NB4 (cell line): ENCODE measurements around the gene DCHS2.

ENCODE experiments used
- DNase-seq: peaks from one replicate; pipeline ENCODE4 v3.0.0; 2010; ENCODE audit warnings: low read depth
- H3K4me3 ChIP-seq: one replicate; pipeline ENCODE4 v1.5.1; 2011; ENCODE audit warnings: mild to moderate bottlenecking, low read depth, low read length, moderate library complexity
- MYC ChIP-seq: IDR thresholded peaks from 2 replicates; pipeline ENCODE4 v1.6.1; 2011; ENCODE audit warnings: low read depth, low read length
- POLR2A ChIP-seq: IDR thresholded peaks from 2 replicates; pipeline ENCODE4 v1.6.1; 2011; ENCODE audit warnings: mild to moderate bottlenecking; ENCODE audit not compliant: insufficient read length; ENCODE audit errors: extremely low read depth
- TF ChIP-seq, protein P1 (sequence below): IDR thresholded peaks from 2 replicates; pipeline ENCODE4 v1.6.1; 2011; ENCODE audit warnings: low read depth, low read length
- TF ChIP-seq, protein P2 (sequence below): IDR thresholded peaks from one replicate; pipeline ENCODE4 v1.5.1; 2012; ENCODE audit warnings: low read depth, low read length

Gene DCHS2

GRCh38 chr4:154407443-154407842 lies 84.2 kb downstream of the DCHS2 start:
- no peak for DNase-seq
- no peak overlapping the region for H3K4me3 ChIP-seq
- TF ChIP-seq, protein P1, sequence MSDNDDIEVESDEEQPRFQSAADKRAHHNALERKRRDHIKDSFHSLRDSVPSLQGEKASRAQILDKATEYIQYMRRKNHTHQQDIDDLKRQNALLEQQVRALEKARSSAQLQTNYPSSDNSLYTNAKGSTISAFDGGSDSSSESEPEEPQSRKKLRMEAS = no peak
- TF ChIP-seq, protein P2, sequence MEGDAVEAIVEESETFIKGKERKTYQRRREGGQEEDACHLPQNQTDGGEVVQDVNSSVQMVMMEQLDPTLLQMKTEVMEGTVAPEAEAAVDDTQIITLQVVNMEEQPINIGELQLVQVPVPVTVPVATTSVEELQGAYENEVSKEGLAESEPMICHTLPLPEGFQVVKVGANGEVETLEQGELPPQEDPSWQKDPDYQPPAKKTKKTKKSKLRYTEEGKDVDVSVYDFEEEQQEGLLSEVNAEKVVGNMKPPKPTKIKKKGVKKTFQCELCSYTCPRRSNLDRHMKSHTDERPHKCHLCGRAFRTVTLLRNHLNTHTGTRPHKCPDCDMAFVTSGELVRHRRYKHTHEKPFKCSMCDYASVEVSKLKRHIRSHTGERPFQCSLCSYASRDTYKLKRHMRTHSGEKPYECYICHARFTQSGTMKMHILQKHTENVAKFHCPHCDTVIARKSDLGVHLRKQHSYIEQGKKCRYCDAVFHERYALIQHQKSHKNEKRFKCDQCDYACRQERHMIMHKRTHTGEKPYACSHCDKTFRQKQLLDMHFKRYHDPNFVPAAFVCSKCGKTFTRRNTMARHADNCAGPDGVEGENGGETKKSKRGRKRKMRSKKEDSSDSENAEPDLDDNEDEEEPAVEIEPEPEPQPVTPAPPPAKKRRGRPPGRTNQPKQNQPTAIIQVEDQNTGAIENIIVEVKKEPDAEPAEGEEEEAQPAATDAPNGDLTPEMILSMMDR = no peak
- no peak for TF ChIP-seq MYC
- no peak for TF ChIP-seq POLR2A

- TF ChIP-seq, protein P1 = no peak
- TF ChIP-seq, protein P2 = no peak
- TF ChIP-seq POLR2A = no peak
- no peak for TF ChIP-seq MYC
- no peak overlapping the region for H3K4me3 ChIP-seq
- peak; percentile 41 for DNase-seq
Measured at GRCh38 chr4:154406018-154406795, 85.4 kb downstream of the DCHS2 start.

GRCh38 chr4:154399259-154399974 lies 92.2 kb downstream of the DCHS2 start:
- no peak overlapping the region for H3K4me3 ChIP-seq
- TF ChIP-seq MYC (no peak), POLR2A (no peak)
- TF ChIP-seq, protein P1 = no peak
- TF ChIP-seq, protein P2 = no peak
- no peak for DNase-seq

- no peak overlapping the region for H3K4me3 ChIP-seq
- TF ChIP-seq POLR2A (no peak), MYC (no peak)
- TF ChIP-seq, protein P1 = no peak
- no peak for DNase-seq
Measured at GRCh38 chr4:154390324-154390723, 101.3 kb downstream of the DCHS2 start.

DNA sequence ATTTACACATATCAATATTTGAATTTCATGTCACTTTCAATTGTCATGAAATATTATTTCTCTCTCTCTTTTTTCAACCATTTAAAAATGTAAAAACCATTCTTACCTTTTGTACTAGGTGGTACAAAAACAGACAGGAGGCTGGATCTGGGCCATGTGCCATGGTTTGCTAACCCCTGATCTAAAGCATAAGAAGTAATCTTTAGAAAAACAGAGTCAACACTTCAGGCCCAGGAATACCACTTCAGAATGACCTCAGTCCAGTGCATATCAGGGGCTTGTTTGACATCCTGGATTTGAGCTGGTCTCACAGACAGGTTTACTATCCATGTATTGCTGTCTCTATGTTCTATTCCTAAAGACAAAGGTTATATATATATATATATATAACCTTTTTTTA lies 102.5 kb downstream of the DCHS2 start:
- TF ChIP-seq POLR2A (no peak), MYC (no peak)
- TF ChIP-seq, protein P2 = no peak
- TF ChIP-seq, protein P1 = no peak
- no peak overlapping the region for H3K4me3 ChIP-seq
- DNase-seq = no peak

- TF ChIP-seq MYC (no peak), POLR2A (no peak)
- TF ChIP-seq, protein P2 = no peak
- TF ChIP-seq, protein P1 = no peak
- H3K4me3 ChIP-seq = no peak overlapping the region
- no peak for DNase-seq
Measured at GRCh38 chr4:154384012-154384411, 107.6 kb downstream of the DCHS2 start.
